C4-2B (cell line): ENCODE results near the gene AFDN.

Experiments used
- H3K27ac ChIP-seq: fragments of 450-650 bp; 2 replicates; pipeline ENCODE4 v1.5.1; 2017
- ZFX ChIP-seq: fragments of 450-650 bp; IDR thresholded peaks from 2 replicates; pipeline ENCODE4 v1.6.1; 2017
- TF ChIP-seq, protein P1 (sequence below): fragments of 450-650 bp; conservative IDR thresholded peaks from 2 replicates; pipeline ENCODE4 v1.5.1; 2017; ENCODE audit warnings: mild to moderate bottlenecking

AFDN gene

DNA sequence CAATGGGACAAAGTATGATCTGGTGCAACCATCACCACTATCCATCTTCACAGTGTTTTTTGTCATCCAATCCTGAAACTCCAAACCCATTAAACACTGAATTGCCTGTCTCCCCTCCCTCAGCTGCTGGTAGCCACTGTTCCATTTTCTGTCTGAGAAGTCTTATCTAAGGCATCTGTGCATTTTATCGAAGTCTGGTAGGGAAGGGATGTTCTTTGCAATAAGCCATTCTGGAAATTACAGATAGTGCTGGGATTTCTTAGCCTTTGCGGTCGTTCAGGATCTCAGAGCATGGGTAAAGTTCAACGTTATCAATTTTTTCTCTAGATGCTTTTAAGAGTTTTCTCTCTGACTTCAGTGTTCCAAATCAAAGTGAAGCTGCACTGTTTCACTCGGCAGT is 194.9 kb downstream of the AFDN start:
- H3K27ac ChIP-seq = no peak overlapping the region
- TF ChIP-seq ZFX = no peak
- TF ChIP-seq, protein P1, sequence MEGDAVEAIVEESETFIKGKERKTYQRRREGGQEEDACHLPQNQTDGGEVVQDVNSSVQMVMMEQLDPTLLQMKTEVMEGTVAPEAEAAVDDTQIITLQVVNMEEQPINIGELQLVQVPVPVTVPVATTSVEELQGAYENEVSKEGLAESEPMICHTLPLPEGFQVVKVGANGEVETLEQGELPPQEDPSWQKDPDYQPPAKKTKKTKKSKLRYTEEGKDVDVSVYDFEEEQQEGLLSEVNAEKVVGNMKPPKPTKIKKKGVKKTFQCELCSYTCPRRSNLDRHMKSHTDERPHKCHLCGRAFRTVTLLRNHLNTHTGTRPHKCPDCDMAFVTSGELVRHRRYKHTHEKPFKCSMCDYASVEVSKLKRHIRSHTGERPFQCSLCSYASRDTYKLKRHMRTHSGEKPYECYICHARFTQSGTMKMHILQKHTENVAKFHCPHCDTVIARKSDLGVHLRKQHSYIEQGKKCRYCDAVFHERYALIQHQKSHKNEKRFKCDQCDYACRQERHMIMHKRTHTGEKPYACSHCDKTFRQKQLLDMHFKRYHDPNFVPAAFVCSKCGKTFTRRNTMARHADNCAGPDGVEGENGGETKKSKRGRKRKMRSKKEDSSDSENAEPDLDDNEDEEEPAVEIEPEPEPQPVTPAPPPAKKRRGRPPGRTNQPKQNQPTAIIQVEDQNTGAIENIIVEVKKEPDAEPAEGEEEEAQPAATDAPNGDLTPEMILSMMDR = no peak
